ENCODE data around the gene ZNF552.

The ZNF552 gene

DNA sequence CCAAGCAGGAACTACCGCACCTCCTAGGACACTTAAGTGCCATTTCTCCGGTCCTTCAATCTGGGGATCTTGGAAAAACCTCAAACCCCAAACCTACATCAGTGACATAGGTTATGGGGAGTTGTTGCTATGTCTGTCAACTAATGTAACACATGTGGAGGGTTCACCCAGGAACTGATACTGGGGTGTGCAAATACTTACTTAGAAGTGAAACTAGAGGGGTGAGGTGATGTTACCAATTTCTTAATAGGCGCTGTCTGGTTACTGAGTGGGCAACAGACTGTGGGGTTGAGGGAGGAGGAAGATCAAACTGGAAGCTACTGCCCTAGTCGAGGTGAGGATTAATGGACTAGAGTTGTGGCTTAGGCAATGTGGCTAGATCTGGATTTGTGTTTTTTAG lies 43.3 kb downstream of the ZNF552 start:
- no peak for DNase-seq

DNA sequence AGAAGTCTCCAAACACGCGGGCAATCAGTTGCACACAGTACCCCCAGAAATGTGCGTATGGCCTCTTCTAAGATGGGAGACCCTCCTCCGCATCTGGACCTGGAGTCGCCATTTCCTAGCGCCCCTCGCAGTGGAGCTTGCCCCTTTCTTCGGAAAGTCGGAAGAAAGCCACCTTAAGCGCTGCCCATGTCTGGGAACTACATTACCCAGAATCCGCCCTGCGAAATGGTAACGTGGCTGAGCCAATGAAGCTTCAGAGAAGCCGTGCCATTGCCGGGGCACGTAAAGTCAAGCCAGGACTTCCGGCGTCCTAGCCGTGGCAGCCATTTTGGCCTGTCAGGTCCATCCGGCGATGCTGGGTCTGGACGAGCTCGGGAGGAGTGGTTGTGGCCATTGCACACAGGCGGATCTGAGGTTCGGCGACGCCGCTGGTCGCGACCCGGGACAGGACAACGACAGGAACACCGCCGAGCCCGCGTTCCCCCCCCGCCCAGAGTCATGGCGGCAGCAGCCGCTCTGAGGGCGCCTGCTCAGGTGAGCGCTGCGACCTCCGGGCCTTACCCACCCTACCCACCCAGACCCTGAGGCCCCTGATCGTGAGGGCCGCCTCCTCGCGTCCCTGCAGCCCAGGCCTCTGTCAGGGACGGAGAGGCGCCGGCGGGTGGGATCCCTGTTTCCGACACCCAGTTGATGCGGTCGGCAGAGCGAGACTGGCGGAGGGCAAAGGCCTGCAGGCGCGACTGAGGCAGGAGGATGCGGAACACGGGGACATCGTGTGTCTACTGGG lies 45.2 kb downstream of the ZNF552 start, which contains the start of gene ZNF586:
Gene ZNF586, plus strand, starts transcription at position 332 of the 787 bp plus-strand sequence. Its CDS starts 167 bp downstream, at position 499.
- DNase-seq = peak; percentile 89

DNA sequence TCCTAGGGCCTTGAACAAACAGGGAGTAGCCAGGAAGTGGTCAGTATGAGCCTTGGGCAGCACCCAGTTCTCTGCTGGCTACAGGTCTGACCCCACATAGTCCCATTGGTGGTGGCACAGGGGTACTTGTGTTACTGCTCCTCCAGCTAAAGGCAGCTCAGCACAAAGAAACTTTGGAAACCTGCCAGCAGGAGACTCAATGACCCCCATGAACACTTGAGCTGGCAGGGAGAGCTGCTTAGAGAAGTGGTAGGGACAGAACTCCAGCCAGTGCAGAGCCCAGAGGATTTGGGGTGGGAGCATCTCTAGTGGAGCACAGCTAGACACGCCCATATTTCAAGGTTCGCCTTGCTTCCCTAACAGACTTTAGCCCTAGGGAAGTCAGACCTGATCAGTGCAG lies 55.6 kb downstream of the ZNF552 start:
- no peak for DNase-seq

DNA sequence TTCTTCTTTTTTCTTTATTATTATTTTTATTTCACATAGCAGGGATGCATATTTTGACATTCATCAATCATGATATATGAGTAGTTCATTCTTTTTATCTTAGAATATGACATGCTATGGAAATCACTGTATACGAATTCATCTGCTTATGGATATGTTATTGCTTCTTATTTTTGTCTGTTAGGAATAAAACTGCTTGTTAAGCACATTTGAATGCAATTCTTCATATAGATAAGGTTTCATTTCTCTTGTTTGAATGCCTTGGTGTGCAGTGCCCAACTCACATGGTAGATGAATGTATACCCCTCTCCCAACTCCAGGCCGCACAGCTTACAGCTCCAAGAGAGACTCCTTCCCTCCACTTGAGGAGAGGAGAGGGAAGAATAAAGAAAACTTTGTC lies 56.8 kb downstream of the ZNF552 start:
- DNase-seq = no peak

Measured in stimulated activated CD8-positive, alpha-beta memory T cell treated with anti-CD3 and anti-CD28 coated beads, Interleukin-4, amount 100 ng/mL, for 48 hours (primary cell).